Duodenal mucosa (tissue), 2 donors: ENCODE data around the gene GRID1.

Source experiments
- H3K27ac ChIP-seq: one replicate; pipeline ENCODE4 v1.7.0; 2013; ENCODE audit warnings: low read depth, low read length
- H3K27me3 ChIP-seq, 2 donors: one replicate each; pipeline ENCODE4 v1.7.0; 2013; ENCODE audit warnings: low read length in 2 of 2, control low read depth in 1 of 2; ENCODE audit not compliant: insufficient read depth in 2 of 2, control insufficient read depth in 1 of 2
- H3K36me3 ChIP-seq, 2 donors: one replicate each; pipeline ENCODE4 v1.7.0; 2013; ENCODE audit warnings: low read length in 2 of 2, control low read depth in 1 of 2; ENCODE audit not compliant: insufficient read depth in 2 of 2, control insufficient read depth in 1 of 2
- H3K4me1 ChIP-seq, 2 donors: one replicate each; pipeline ENCODE4 v1.7.0; 2013; ENCODE audit warnings: low read length in 2 of 2, control low read depth in 1 of 2; ENCODE audit not compliant: insufficient read depth in 2 of 2, control insufficient read depth in 1 of 2
- H3K4me3 ChIP-seq, 2 donors: one replicate each; pipeline ENCODE4 v1.7.0; 2013; ENCODE audit warnings: low read length in 2 of 2, low read depth in 1 of 2
- H3K9ac ChIP-seq, 2 donors: one replicate each; pipeline ENCODE4 v1.7.0; 2013; ENCODE audit warnings: low read length in 2 of 2, low read depth in 1 of 2
- H3K9me3 ChIP-seq, 2 donors: one replicate each; pipeline ENCODE4 v1.7.0; 2013; ENCODE audit warnings: low read length in 2 of 2, control low read depth in 1 of 2; ENCODE audit not compliant: control insufficient read depth in 1 of 2

The GRID1 gene

GRCh38 chr10:86329896-86330680, 36.5 kb downstream of the GRID1 start:
- H3K9ac ChIP-seq: no peak overlapping the region
- no peak overlapping the region for H3K27ac ChIP-seq

GRCh38 chr10:86329093-86329710, 37.4 kb downstream of the GRID1 start:
- no peaks in the 10 kb centered on the region for H3K36me3 ChIP-seq
- peaks cover 0 to 3% of the 10 kb centered on the region in 2 donors for H3K27me3 ChIP-seq
- no peaks in the 10 kb centered on the region for H3K4me1 ChIP-seq
- H3K4me3 ChIP-seq: no peak overlapping the region
- H3K9me3 ChIP-seq: no peaks in the 10 kb centered on the region
- H3K9ac ChIP-seq: no peak overlapping the region
- H3K27ac ChIP-seq: no peak overlapping the region

More at GRCh38 chr10:86329896-86330680, 36.5 kb downstream of the GRID1 start:
- no peaks in the 10 kb centered on the region for H3K4me1 ChIP-seq
- H3K9me3 ChIP-seq: no peaks in the 10 kb centered on the region
- no peak overlapping the region for H3K4me3 ChIP-seq
- peaks cover 0 to 3% of the 10 kb centered on the region in 2 donors for H3K27me3 ChIP-seq
- H3K36me3 ChIP-seq: no peaks in the 10 kb centered on the region

- H3K4me3 ChIP-seq: no peak overlapping the region
- H3K36me3 ChIP-seq: no peaks in the 10 kb centered on the region
- no peak overlapping the region for H3K27ac ChIP-seq
- H3K27me3 ChIP-seq: peaks cover 0 to 3% of the 10 kb centered on the region in 2 donors
- no peak overlapping the region for H3K9ac ChIP-seq
- H3K4me1 ChIP-seq: no peaks in the 10 kb centered on the region
- H3K9me3 ChIP-seq: no peaks in the 10 kb centered on the region
These were observed 38.5 kb downstream of the GRID1 start for GRCh38 chr10:86327954-86328725.

- Histone ChIP-seq H3K36me3 (no peaks in the 10 kb centered on the region), H3K4me1 (no peaks in the 10 kb centered on the region), H3K4me3 (no peak overlapping the region), H3K27me3 (no peaks in the 10 kb centered on the region), H3K27ac (no peak overlapping the region), H3K9ac (no peak overlapping the region), H3K9me3 (no peaks in the 10 kb centered on the region)
These were observed 41.4 kb downstream of the GRID1 start for GRCh38 chr10:86325158-86325557.

GRCh38 chr10:86321568-86321967, 45.0 kb downstream of the GRID1 start:
- Histone ChIP-seq H3K4me1 (no peaks in the 10 kb centered on the region), H3K36me3 (no peaks in the 10 kb centered on the region), H3K9ac (no peak overlapping the region), H3K27me3 (no peaks in the 10 kb centered on the region), H3K9me3 (no peaks in the 10 kb centered on the region), H3K27ac (no peak overlapping the region), H3K4me3 (no peak overlapping the region)

- Histone ChIP-seq H3K27ac (no peak overlapping the region), H3K4me3 (no peak overlapping the region), H3K4me1 (no peaks in the 10 kb centered on the region), H3K27me3 (no peaks in the 10 kb centered on the region), H3K9me3 (no peaks in the 10 kb centered on the region), H3K9ac (no peak overlapping the region), H3K36me3 (no peaks in the 10 kb centered on the region)
These were observed 46.9 kb downstream of the GRID1 start for GRCh38 chr10:86319676-86320075.

- Histone ChIP-seq H3K36me3 (no peaks in the 10 kb centered on the region), H3K4me1 (no peaks in the 10 kb centered on the region), H3K4me3 (no peak overlapping the region), H3K27me3 (no peaks in the 10 kb centered on the region), H3K9me3 (no peaks in the 10 kb centered on the region), H3K9ac (no peak overlapping the region), H3K27ac (no peak overlapping the region)
These were observed 48.5 kb downstream of the GRID1 start for GRCh38 chr10:86317949-86318725.

GRCh38 chr10:86316990-86317389, 49.6 kb downstream of the GRID1 start:
- Histone ChIP-seq H3K9ac (no peak overlapping the region), H3K27me3 (no peaks in the 10 kb centered on the region), H3K27ac (no peak overlapping the region), H3K4me3 (no peak overlapping the region), H3K36me3 (no peaks in the 10 kb centered on the region), H3K9me3 (no peaks in the 10 kb centered on the region), H3K4me1 (no peaks in the 10 kb centered on the region)

GRCh38 chr10:86316274-86316835, 50.2 kb downstream of the GRID1 start:
- no peak overlapping the region for H3K27ac ChIP-seq
- no peaks in the 10 kb centered on the region for H3K4me1 ChIP-seq
- no peak overlapping the region for H3K9ac ChIP-seq
- no peak overlapping the region for H3K4me3 ChIP-seq
- no peaks in the 10 kb centered on the region for H3K9me3 ChIP-seq
- H3K27me3 ChIP-seq: no peaks in the 10 kb centered on the region
- H3K36me3 ChIP-seq: no peaks in the 10 kb centered on the region
